Measurements from ENCODE around the gene WNK1.

DNA sequence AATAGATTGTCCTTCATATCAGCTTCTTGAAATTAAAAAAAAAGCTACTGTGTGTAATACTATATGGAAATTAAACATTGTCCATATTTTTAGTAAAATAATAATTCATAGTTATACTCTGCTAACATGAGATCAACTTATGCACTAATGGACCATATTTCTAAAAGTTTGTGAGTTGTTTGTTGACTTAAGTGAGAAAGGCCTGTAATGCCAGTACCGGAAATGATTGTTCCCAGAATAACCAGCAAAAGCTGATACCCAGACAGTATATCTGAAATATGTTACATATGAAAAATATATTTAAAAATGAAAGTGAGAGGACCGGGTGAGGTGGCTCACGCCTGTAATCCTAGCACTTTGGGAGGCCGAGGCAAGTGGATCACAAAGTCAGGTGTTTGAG, 35.9 kb downstream of the WNK1 start:
- TF ChIP-seq, protein P1, sequence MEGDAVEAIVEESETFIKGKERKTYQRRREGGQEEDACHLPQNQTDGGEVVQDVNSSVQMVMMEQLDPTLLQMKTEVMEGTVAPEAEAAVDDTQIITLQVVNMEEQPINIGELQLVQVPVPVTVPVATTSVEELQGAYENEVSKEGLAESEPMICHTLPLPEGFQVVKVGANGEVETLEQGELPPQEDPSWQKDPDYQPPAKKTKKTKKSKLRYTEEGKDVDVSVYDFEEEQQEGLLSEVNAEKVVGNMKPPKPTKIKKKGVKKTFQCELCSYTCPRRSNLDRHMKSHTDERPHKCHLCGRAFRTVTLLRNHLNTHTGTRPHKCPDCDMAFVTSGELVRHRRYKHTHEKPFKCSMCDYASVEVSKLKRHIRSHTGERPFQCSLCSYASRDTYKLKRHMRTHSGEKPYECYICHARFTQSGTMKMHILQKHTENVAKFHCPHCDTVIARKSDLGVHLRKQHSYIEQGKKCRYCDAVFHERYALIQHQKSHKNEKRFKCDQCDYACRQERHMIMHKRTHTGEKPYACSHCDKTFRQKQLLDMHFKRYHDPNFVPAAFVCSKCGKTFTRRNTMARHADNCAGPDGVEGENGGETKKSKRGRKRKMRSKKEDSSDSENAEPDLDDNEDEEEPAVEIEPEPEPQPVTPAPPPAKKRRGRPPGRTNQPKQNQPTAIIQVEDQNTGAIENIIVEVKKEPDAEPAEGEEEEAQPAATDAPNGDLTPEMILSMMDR (IDR thresholded peaks at IDR 0.05; ENCODE audit: poor library complexity, severe bottlenecking) = no peak
- no peak for TF ChIP-seq POLR2AphosphoS5 (IDR thresholded peaks at IDR 0.05)
- no peak for TF ChIP-seq MXI1 (conservative IDR thresholded peaks at IDR 0.05; ENCODE audit: poor library complexity, severe bottlenecking)
- TF ChIP-seq, protein P2, sequence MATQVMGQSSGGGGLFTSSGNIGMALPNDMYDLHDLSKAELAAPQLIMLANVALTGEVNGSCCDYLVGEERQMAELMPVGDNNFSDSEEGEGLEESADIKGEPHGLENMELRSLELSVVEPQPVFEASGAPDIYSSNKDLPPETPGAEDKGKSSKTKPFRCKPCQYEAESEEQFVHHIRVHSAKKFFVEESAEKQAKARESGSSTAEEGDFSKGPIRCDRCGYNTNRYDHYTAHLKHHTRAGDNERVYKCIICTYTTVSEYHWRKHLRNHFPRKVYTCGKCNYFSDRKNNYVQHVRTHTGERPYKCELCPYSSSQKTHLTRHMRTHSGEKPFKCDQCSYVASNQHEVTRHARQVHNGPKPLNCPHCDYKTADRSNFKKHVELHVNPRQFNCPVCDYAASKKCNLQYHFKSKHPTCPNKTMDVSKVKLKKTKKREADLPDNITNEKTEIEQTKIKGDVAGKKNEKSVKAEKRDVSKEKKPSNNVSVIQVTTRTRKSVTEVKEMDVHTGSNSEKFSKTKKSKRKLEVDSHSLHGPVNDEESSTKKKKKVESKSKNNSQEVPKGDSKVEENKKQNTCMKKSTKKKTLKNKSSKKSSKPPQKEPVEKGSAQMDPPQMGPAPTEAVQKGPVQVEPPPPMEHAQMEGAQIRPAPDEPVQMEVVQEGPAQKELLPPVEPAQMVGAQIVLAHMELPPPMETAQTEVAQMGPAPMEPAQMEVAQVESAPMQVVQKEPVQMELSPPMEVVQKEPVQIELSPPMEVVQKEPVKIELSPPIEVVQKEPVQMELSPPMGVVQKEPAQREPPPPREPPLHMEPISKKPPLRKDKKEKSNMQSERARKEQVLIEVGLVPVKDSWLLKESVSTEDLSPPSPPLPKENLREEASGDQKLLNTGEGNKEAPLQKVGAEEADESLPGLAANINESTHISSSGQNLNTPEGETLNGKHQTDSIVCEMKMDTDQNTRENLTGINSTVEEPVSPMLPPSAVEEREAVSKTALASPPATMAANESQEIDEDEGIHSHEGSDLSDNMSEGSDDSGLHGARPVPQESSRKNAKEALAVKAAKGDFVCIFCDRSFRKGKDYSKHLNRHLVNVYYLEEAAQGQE (IDR thresholded peaks at IDR 0.05; ENCODE audit: borderline replicate concordance) = no peak
- no peak for TF ChIP-seq EZH2 (IDR thresholded peaks at IDR 0.05; ENCODE audit: borderline replicate concordance, insufficient read depth, low read length, poor library complexity, severe bottlenecking)
- TF ChIP-seq SMC3 (conservative IDR thresholded peaks at IDR 0.05; ENCODE audit: poor library complexity) = no peak
